ENCODE results near the gene PDGFA.

DNA sequence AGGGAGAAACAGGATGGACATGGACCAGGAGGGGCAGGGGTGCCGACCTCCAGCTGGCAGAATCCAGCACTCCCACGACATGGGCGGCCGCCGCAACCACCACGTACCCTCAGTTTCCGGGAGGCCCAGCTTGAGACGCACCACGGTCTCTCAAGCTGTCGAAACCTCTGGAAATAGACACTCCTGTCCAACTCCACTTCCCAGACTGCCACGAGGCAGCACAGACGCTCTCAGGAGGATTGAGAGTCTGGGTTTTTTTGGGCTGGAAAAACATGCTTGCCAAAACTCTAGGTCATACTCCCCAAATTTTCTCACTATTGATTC lies 37.9 kb upstream of the PDGFA start:
- TF ChIP-seq, protein P1, sequence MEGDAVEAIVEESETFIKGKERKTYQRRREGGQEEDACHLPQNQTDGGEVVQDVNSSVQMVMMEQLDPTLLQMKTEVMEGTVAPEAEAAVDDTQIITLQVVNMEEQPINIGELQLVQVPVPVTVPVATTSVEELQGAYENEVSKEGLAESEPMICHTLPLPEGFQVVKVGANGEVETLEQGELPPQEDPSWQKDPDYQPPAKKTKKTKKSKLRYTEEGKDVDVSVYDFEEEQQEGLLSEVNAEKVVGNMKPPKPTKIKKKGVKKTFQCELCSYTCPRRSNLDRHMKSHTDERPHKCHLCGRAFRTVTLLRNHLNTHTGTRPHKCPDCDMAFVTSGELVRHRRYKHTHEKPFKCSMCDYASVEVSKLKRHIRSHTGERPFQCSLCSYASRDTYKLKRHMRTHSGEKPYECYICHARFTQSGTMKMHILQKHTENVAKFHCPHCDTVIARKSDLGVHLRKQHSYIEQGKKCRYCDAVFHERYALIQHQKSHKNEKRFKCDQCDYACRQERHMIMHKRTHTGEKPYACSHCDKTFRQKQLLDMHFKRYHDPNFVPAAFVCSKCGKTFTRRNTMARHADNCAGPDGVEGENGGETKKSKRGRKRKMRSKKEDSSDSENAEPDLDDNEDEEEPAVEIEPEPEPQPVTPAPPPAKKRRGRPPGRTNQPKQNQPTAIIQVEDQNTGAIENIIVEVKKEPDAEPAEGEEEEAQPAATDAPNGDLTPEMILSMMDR (conservative IDR thresholded peaks at IDR 0.05) = no peak
- TF ChIP-seq EZH2 (IDR thresholded peaks at IDR 0.05; ENCODE audit: low read depth) = no peak
